Right ventricle myocardium superior (tissue), 1 donor: ENCODE data around the gene TEAD2. TPM values are rescaled to one million over a fixed set of nuclear protein-coding genes. Genes with fewer than 3 reads are reported as not detected.
A peak's percentile ranks its signal among the peaks of the same experiment; 100 is the strongest.

ENCODE experiments used
- ATAC-seq: fragments of 200-7000 bp; cut with Tn5 transposase; one replicate; pipeline ENCODE4 v1.9.1; 2020; ENCODE audit warnings: mild to moderate bottlenecking; ENCODE audit not compliant: poor library complexity
- DNase-seq: peaks from one replicate; pipeline ENCODE4 v3.0.0-alpha.2; 2020
- intact Hi-C: fragments of 100-400 bp; cut with DNase I; formaldehyde crosslinking; loops from one replicate; pipeline ENCODE4 v1.11.2; 2022
- total RNA-seq: library from RNA; stranded (reverse); fragmentation: NEBNext Ultra II Directional; extraction: Animal tissue kit (Norgen Biotek cat#: 25700); gene quantifications from one replicate; pipeline ENCODE4 v1.2.1, GENCODE V29; 2021
- donor health status: DM: no; HTN: yes; CAD: no; lungs with severe emphysema.

Gene TEAD2
- total RNA-seq, 1 donor from 2014 or later = 57.9 TPM

DNA sequence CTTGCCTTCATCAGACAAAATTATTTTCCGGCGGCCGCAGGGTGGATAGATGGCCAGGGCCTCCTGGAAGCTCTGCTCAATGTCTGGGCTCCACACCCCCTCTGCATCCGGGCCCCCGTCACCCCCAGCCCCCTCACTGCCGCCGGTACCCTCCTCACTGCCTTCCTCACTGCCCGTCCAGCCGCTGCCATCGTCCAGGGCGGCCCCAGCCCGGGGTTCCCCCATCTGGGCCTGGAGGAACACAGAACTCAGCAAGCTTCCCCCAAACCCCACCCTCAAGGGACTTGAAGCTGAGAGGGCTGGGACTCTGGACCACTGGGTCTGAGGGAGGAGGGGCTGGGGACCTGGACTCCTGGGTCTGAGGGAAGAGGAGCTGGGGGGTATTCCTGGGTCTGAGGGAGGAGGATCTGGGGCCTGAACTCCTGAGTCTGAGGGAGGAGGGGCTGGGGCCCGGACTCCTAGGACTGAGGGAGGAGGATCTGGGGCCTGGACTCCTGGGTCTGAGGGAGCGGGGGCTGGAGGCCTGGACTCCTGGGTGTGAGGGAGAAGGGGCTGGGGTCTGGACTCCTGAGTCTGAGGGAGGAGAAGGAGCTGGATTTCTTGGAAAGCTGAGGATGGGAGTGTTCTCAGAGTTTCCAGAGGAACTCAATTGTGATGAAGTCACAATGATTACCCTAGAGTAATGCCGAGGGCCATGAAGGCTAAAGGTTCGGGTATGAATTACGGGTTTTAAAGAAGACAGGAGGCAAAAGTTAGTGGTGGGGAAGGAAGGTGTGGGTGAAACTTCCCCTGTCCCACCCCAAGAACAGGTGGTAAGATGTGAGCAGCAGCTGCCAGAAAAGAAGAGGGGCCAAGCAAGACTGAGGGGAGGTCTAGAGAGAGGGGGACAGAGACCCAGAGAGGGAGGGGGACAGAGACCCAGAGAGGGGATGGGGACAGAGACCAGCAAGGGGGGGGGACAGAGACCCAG lies 2.1 kb downstream of the TEAD2 start:
- intact Hi-C loops = no loop called here

DNA sequence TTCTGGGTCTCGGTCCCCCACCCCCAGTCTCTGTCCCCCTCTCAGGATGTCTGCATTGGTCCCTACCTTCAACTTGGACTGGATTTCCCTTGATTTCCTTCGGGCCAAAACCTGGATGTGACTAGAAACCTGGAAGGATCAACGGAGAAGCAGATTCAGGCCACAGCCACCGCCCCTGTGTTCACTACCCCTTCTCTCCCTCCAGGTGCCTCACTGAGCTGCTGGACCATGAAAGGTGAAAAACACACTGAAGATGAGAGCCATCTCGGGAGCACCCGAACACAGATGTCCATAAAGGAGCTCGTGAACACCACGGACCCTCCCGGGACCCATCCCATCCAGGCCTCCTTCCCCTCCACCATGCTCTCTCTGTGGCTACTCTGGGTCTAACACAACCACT lies 5.0 kb downstream of the TEAD2 start:
- intact Hi-C loops = no loop called here
- no peak for DNase-seq
- ATAC-seq = no peak

More for the DNA sequence above, 2.1 kb downstream of the TEAD2 start:
- ATAC-seq (no peak), DNase-seq (no peak)

DNA sequence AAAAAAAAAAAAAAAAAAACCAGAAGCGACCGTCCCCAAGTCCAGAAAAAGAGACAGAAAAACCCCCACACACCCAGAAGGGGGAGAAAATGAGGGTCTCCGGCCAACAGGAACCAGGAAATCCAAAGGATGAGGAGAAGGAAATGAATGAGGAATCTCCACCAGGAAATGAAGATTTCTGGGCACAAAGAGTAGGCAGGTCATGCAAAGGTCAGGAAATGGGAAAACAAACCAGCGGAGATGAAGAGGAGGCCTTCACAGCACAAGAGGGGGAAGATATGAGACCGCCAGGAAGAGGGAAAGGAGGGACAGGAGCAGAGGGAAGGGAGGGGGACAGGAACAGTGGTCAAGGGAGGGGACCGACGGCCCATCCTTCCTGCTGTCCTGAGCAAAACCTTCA lies 5.8 kb downstream of the TEAD2 start:
- intact Hi-C loops = no loop called here
- no peak for ATAC-seq
- DNase-seq = no peak

DNA sequence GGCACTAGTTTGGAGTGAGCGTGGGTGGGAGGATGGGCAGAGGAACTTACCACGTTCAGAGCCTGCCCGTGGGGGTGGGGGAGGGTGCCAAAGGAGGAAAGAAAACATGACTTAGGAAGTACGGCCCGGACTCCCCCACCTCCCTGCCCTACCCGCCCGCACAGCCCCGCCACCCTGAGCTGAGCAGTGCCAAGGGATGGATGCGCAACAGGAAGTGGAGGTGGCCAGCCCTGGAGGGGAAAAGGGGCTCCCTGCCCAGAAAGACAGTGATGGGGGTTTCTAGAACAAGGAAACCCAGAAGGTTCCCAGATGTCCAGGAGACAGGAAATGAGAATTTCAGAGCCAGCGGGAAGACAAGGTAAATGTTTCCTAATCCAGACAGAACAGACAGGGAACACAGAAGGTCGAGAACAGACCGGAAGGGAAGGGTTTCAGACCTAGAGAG lies 6.3 kb downstream of the TEAD2 start:
- DNase-seq = peak; percentile 69
- intact Hi-C loops = no loop called here
- peak; percentile 28 for ATAC-seq

DNA sequence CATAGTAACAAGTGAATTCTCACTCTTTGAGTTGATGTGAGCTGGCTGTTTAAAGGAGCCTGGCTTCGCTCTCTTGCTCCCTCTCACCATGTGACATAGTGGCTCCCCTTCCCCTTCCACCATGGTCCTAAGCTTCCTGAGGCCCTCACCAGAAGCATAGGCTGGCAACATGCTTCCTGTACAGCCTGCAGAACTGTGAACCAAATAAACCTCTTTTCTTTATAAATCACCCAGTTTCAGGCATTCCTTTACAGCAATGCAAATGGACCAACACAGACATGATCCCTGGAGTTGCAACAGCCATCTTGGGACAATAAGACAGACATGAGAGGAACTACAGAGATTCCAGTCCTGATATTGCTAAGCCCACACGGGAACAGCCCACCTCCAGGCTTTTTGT lies 12.6 kb downstream of the TEAD2 start:
- no peak for DNase-seq
- ATAC-seq = no peak
- intact Hi-C loops = no loop called here

DNA sequence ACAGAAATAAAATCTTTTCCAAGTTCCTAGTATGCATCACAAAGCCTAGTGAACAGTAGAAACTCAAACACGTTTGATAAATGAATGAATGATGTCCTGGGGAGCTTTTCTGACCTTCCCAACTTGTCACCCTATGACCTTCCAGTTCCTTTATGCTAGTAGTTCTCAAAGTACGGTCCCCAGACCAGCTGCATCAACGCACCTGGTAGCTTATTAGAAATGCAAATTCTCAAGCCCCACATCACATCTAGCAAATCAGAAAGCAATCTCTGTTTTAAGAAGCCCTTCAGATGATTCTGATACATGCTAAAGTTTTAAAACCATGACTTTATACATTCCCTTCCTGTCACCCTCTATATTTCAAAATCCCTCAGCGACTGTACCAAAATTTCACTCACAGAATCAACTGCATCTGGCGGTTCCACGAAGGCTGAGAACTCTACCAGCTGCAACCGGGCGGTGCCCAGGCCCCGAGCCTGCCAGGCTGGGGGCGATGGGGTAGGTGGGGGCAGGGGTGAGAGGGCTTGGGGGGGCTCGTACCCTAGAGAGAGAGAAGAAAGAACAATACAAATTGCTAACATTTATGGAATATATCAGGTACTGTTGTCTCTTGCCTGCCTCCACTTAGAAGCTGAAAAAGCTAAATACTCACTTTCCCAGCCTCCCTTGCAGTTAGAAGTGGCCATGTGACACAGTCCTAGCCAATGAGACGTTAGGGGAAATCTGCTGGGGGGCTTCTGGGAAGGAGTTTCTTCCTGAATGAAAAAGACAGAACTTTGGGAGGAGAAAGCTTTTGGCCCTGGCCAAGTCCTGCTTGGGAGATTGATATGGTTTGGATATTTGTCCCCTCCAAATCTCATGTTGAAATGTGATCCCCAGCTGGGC lies 13.7 kb downstream of the TEAD2 start:
- ATAC-seq (no peak), DNase-seq (no peak)
- intact Hi-C loops = no loop called here

DNA sequence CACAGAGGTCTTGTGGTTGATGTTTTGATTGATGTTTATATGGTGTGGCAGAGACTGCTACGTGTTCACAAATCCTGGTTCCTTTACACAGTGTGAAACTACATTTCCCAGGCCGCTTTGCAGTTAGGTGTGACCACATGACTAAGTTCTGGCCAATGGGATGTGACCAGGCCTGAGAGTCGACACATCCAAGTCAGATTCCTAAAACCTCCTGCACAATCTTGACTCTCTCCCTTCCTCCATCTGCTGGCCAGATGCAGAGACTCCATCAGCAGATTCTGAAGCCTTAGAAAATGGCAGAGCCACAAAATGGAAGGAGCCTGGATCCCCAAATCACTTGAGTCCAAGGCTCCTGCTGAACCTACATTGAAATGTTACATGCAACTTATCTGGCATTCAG lies 14.4 kb downstream of the TEAD2 start:
- intact Hi-C loops = no loop called here
- DNase-seq = no peak
- peak; percentile 61 for ATAC-seq

DNA sequence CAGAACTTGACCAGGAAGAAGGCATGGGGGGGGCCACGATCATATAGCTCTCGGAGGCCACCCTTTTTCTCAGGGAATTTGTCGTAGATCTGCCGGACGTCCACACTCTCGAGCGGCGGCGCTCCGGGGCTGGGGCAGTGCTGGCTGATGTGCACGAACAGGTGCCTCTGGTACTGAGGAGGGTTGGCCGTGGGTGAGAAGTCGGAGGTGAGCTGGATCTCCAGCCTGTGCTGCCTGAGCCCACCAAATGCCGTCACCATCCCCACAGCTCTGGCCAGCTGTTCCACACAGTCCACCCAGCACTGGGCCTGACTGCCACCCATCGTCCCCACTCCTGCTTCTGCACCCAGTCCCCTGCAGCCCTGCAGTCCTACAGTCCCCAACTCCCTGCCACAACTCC lies 15.0 kb downstream of the TEAD2 start:
- DNase-seq = no peak
- intact Hi-C loops = no loop called here
- ATAC-seq = no peak

DNA sequence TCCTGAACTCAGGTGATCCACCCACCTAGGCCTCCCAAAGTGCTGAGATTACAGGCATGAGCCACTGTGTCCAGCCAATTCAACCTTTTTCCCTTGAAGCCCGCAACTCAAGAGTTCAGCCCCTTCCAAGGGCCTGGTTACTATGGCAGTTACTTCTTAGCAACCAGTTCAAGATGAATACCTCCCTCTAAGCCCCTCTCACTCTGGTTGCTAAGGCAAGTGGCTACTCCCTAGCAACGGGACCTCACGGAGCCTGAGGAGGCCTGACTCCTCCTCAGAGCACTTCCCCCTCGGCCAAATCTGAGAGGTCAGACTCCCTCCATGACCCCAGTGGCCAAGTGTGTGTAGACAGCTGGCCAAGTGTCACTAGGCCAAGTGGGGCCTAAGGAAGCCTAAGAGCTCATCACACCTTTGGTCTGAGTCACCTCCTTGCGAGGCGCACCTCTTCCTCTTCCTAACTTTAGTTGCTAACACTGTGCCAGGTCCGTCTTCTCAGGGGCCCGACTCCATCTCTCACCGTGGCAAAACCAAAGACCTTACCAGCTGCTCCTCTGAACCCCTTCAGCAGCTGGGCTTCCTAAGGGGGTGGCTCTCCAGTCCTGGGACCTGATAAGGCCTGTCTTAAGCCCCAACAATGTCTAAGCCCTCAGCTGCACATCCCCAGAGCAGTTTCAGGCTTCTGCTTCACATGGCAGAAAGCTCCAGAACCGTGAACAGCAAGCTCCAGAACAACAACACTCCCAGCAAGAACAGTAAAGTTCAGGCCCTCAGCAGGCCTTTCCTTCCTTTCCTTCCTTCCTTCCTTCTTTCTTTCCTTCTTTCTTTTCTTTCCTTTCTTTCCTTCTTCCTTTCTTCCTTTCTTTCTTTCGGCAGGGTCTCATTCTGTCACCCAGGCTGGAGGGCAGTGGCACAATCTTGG lies 17.5 kb downstream of the TEAD2 start:
- intact Hi-C loops = no loop called here
- DNase-seq (no peak), ATAC-seq (no peak)

DNA sequence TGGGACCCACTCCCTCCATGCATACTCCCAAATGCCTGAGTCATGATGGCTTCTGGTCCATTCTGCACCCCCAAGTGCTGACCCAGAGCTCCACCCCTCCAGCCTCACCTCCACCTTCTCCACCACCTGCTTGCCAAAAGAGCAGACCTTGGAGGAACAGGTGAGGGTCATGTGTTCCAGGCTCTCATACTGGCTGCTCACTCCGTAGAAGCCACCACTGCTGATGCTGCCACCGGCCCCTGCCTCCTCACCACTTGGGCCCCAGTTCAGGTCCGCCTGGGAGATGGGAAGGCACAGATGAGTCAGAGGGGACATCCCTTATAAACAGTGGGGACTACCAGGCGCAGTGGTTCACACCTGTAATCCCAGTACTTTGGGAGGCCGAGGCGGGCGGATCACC lies 19.1 kb downstream of the TEAD2 start:
- no peak for ATAC-seq

DNA sequence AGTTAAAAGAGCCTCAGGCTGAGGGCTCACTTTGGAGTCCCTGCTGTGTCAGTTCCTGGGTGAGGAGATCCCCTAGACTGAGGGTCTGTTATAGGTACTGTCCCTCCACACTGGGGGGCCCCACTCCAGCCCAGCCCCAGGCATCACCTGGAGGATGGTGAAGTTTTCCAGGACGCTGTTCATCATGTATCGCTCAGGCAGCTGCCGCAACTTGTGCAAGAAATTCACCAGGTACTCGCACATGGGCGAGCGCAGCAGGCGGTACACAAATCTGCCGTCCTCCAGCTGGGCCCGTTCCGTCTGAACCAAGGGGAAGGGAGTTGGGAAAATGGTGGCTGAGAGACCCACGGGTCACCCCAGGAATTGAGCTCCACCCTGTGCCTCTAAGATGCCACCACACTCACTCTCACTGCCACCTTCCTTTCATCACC lies 19.9 kb downstream of the TEAD2 start:
- ATAC-seq = no peak
- intact Hi-C loops = no loop called here
- no peak for DNase-seq

More for the DNA sequence above, 19.1 kb downstream of the TEAD2 start:
- no peak for DNase-seq
- intact Hi-C loops = no loop called here

DNA sequence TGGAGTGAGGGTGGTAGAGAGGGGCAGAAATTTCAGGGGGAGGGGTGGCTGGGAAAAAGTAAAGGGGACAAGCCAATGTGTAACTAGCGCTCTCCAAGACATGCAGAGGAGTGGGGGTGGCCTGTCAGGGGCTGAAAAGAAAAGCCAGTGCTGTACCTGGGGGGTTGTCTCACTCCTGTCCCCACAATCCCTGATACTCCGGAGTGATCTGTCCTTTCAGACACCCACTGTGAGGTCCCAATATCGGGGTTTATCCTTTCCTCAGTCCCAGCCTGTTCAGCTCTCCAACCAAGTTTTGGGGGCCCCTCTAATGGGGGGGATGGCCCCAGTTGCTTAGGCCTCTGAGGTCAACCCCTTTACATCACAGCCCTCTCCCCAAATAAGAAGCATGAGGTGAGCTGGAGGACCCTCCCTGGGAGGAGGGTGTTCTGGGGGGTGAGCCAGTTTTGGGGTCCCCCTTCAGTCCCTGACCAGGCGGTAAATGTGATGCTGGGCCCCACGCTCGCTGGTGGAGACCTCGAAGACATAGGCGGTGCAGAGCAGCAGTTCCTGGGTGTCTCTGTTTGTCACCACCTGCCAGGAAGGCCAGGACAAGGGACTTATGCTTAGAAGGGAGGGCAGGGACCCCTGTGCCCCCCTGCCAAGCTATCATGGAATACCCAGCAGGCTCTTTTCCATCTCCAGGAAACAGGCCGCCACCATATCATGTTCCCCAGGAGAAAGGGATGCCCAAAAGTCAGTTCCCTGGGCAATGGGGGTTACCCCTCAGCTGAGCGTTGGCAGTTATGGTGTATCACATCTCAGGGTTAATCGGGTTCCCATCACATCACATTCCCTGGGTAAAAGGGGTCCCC lies 21.1 kb downstream of the TEAD2 start:
- ATAC-seq = no peak
- intact Hi-C loops = no loop called here
- DNase-seq = no peak

DNA sequence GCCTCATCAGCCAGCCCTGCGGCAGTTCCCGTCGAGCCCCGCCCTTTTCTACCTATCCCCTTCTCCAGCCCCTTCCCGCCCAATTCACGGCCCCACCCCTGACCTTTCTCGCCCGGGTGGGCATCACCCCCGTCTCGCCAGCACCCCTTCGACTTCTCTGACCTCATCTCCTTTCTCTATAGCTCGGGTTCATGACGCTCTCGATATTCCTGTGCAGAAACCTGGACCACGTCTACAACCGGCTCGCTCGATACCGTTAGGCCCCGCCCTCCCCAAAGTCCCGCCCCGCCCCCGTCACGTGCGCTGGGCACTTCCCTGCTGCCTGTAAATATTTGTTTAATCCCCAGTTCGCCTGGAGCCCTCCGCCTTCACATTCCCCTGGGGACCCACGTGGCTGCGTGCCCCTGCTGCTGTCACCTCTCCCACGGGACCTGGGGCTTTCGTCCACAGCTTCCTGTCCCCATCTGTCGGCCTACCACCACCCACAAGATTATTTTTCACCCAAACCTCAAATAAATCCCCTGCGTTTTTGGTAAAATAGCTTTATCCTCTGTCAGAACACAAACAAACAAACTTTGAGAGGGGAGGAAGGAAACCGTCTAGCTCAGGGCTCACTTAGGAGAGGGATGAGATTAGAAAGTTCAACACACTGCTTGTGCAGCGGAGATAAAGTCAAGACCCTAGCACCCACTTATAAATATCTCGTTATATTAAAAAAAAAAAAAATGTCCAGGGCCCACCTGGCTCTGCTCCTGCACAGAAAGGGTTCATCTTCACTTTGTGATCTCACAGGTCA lies 21.9 kb downstream of the TEAD2 start:
- intact Hi-C loops = no loop called here
- peak; percentile 73 for DNase-seq
- ATAC-seq = peak; percentile 48

DNA sequence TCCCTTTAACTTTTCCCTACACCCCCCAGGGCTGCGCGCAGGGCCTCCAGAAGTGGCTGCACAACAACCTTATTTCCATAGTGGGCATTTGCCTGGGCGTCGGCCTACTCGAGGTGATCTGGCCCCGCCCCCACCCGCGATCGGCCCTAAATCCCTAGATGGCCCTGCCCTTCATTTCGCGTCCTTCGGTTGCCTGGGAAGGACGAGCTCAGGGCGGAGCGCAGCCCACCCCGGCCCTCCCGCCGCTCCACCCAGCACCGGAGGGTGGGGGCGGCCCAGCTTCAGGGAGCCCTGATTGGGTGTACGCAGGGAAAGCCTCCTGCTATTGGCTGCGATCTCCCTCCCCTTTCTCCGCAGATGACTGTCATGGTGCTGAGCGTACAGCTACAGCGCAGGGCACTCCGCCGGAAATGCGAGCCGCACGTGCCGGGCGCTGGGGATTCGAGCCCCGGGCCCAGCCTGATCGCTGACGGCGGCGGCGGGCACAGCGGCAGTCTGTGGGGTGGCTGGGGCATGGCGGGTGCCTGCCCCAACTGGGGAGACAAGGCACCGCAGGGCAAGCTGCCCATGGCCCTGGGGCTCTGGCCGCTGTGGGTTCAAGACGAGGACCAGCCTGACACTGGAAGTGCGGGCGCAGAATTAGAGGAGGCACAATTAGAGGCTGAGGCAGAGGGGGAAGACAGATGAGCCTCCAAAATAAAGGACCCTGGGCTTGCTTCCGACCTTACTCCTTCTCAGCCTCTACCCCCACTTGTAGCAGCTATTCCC lies 22.7 kb downstream of the TEAD2 start:
- peak; percentile 94 for ATAC-seq
- DNase-seq = peak; percentile 91
- intact Hi-C loops = no loop called here

DNA sequence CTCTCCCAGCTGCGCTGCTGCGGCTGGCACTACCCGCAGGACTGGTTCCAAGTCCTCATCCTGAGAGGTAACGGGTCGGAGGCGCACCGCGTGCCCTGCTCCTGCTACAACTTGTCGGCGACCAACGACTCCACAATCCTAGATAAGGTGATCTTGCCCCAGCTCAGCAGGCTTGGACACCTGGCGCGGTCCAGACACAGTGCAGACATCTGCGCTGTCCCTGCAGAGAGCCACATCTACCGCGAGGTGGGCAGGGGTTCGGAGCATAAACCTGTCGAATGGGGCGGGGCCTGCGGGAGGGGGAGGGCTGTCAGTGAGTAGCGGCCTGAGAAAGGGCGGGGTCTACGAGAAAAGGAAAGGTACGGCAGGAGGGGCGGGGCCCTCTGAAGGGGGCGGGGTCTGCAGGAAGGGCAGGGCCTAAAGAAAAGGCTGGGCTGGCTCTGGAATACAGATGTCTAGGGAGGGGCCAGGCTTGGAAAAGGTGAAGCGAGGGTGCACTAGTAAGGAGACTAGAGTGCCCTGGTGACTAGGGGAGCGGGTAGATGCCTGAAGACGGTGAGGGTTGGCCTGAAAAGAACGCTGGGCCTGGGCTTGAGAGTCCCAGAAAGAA lies 23.4 kb downstream of the TEAD2 start:
- peak; percentile 83 for DNase-seq
- ATAC-seq = peak; percentile 68
- intact Hi-C loops = no loop called here
